HG03342 (cell line): ENCODE data around the gene SLC16A12.
A peak's percentile ranks its signal among the peaks of the same experiment; 100 is the strongest.
"Not testable (repeated sequence)": the region's sequence is repeated elsewhere in the genome, so short reads cannot be mapped to it uniquely, and the experiment has no call there.

Experiments
- ATAC-seq: cut with Tn5 transposase; IDR thresholded peaks from one replicate; pipeline ENCODE4 v1.9.1; 2021; ENCODE audit warnings: mild to moderate bottlenecking, moderate library complexity; ENCODE audit not compliant: unreplicated experiment

Gene SLC16A12

DNA sequence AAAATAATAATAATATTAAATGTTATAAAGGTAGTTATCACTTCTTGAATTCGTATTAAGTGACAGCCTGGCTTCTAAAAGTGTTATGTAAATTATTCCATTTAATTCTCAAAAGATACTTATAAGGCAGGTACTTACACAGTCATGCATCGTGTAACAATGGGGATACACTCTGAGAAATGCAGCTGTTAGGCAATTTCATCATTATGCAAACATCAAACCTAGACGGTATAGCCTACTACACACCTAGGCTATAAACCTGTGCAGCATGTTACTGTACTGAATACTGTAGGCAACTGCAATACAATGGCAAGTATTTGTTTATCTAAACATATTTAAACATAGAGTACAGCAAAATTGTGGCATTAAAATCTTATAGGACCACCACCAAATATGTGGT, 141.5 kb downstream of the SLC16A12 start:
- ATAC-seq: no peak

DNA sequence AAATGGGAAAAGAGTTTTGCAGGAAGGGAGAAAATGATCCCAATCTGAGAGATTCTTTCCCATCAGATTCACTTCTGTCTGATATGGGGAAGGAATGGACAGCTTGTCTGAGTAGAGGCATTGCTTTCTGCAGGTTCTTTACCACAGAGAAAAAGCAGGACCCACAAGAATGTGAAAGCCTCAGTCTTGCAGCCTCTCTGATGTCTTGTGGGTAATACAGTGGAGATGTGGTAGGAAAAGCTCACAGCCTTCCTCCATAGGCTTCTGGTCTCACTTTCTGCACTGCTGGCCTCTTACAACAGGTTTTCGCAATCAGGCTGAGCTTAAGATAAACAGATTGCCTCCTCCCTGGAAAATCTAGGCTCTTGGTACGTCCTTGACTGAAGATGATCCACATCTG, 142.4 kb downstream of the SLC16A12 start:
- no peak for ATAC-seq

GRCh38 chr10:89391907-89392756, 143.3 kb downstream of the SLC16A12 start, which contains the start of gene IFIT1:
Gene IFIT1, plus strand, starts transcription at chr10:89392623. Its CDS starts 90 bp downstream, at chr10:89392713.
- ATAC-seq: peak; percentile 81

- not testable (repeated sequence) for ATAC-seq
Observed at GRCh38 chr10:89391226-89391576, 144.2 kb downstream of the SLC16A12 start.

GRCh38 chr10:89390476-89391225, 144.7 kb downstream of the SLC16A12 start:
- no peak for ATAC-seq

DNA sequence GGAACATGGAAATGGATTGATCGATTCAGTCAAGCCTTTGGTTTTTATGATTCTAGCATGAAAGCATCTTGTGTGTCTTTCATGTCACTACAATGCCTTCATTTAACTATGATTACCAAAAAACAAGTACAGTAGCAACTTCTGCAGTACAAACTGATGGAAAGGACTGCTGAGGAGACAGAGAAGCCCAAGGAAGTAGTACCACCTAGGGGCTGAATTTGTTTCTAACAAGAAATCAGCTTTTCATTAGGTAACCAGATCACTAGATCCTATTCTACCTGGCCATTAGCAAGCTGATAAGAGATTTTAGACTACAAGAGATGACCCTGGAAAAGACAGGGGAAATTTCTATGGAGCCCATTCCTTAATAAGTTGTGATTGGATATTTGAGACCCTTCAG, 146.1 kb downstream of the SLC16A12 start:
- ATAC-seq: no peak

DNA sequence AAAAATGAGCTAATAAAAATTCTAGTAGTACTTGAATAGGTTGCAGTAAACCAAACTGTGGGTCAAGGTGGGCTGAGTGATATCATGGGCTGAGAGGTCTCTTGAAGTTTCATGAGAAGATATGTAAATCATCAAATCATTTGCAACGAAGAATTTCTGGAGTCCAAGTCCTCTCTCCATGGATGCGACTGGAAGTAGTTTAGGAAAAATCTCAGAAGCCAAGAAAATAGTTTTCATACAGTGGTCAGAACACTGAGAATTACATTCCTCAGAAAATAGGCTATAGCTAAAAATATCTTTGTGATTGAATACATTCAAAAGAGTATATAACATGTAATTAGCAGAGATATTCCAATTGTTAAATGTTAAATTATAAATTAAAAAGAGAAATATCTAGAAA, 146.6 kb downstream of the SLC16A12 start:
- no peak for ATAC-seq

DNA sequence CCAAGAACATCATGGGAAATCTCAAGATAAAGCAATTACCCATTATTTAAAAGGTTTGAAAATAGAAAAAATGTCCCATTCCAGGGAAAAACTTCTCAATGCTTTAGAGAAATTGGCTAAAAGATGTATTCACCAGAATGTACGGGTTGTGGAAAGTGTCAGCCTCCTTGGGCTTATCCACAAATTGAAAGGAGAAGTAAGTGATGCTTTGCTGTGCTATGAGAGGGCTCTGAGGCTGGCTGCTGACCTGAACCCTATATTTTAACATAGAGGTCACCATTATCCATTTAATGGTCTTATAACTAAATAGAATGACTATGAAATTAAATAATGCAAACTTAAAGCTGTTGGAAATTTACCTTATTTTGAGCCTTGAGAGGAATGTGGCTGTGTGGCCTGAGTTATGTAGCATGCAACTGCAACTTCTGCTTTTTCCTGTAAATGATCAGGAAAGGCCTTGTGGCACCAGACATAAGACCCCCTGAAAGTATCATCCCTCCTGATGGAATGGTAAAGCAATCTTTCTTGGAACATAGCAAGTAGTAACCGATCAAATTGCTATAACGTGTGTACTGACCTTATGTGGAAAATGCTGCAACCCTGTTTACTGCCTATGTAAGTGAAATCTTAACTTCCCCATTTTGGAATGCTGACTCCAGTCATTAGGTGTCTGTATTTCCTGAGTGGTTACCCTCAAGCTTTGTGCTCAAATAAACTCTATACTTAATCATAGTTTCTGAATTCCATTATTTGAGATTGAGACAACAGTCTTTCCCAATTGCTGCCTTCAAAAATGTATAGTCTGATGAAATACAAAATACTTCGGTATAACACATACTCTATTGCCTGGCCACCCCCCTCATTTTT, 150.7 kb downstream of the SLC16A12 start:
- ATAC-seq: no peak

GRCh38 chr10:89382757-89383156, 152.6 kb downstream of the SLC16A12 start:
- ATAC-seq: no peak
